Measurements from ENCODE around the gene RIN3.

- TF ChIP-seq, protein P1, sequence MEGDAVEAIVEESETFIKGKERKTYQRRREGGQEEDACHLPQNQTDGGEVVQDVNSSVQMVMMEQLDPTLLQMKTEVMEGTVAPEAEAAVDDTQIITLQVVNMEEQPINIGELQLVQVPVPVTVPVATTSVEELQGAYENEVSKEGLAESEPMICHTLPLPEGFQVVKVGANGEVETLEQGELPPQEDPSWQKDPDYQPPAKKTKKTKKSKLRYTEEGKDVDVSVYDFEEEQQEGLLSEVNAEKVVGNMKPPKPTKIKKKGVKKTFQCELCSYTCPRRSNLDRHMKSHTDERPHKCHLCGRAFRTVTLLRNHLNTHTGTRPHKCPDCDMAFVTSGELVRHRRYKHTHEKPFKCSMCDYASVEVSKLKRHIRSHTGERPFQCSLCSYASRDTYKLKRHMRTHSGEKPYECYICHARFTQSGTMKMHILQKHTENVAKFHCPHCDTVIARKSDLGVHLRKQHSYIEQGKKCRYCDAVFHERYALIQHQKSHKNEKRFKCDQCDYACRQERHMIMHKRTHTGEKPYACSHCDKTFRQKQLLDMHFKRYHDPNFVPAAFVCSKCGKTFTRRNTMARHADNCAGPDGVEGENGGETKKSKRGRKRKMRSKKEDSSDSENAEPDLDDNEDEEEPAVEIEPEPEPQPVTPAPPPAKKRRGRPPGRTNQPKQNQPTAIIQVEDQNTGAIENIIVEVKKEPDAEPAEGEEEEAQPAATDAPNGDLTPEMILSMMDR (IDR thresholded peaks at IDR 0.05; ENCODE audit: insufficient read depth, low read depth, low read length) = no peak
- TF ChIP-seq EZH2 (IDR thresholded peaks at IDR 0.05; ENCODE audit: insufficient read depth, low read length) = no peak
These were observed 6.8 kb downstream of the RIN3 start for GRCh38 chr14:92520102-92521057.

Measured in astrocyte (in vitro differentiated cells and primary cell).